Esophagus squamous epithelium (tissue), 5 donors: ENCODE measurements around the gene FRMD1. TPM values are rescaled to one million over a fixed set of nuclear protein-coding genes. Genes with fewer than 3 reads are reported as not detected.

ENCODE experiments used
- DNase-seq: peaks from one replicate; lab custom pipeline; 2025; lab: John Stamatoyannopoulos, UW
- H3K27ac ChIP-seq, 4 donors: fragments of 200-600 bp; sonication (generic); one replicate each; pipeline ENCODE4 v1.5.1; 2016 to 2019; ENCODE audit warnings: mild to moderate bottlenecking in 1 of 4
- H3K27me3 ChIP-seq, 4 donors: fragments of 200-600 bp; sonication (generic); 1 replicate in 3 of 4; 2 replicates in 1 of 4; pipeline versions ENCODE4 v1.5.1 to v1.6.0; 2017 to 2021; ENCODE audit warnings: antibody characterized with exemption in 1 of 4
- H3K36me3 ChIP-seq, 3 donors: fragments of 200-600 bp; sonication (generic); one replicate each; pipeline ENCODE4 v1.5.1; 2016 to 2019
- H3K4me1 ChIP-seq, 3 donors: fragments of 200-600 bp; sonication (generic); one replicate each; pipeline ENCODE4 v1.5.1; 2017 to 2019
- H3K4me3 ChIP-seq, 4 donors: fragments of 200-600 bp; sonication (generic); 1 replicate in 3 of 4; 2 replicates in 1 of 4; pipeline ENCODE4 v1.5.1; 2016 to 2019; ENCODE audit warnings: mild to moderate bottlenecking in 2 of 4, moderate library complexity in 1 of 4
- H3K9me3 ChIP-seq, 3 donors: fragments of 200-600 bp; sonication (generic); one replicate each; pipeline ENCODE4 v1.5.1; 2016 to 2019
- POLR2A ChIP-seq, 4 donors: fragments of 450-650 bp; IDR thresholded peaks; one replicate each; pipeline ENCODE4 v1.6.1; 2017; ENCODE audit warnings: antibody characterized with exemption in 4 of 4, mild to moderate bottlenecking in 4 of 4, moderate library complexity in 3 of 4
- WGBS, 2 donors: methylation state at CpG; one replicate each; pipeline ENCODE4 v1.1.5; 2018; 5-methylcytosine and 5-hydroxymethylcytosine counted together
- intact Hi-C: fragments of 100-400 bp; cut with DNase I; formaldehyde crosslinking; loops from one replicate; pipeline ENCODE4 v1.15.0; 2022
- total RNA-seq, 4 donors: library from RNA; depleted of rRNA; stranded (reverse); fragments of >200 nt; gene quantifications; one replicate each; pipeline ENCODE4 v1.1.0, GENCODE V29; 2016
- TF ChIP-seq, protein P1 (sequence below), 6 experiments: fragments of 450-650 bp in 4 of 6; fragments of 200-600 bp in 2 of 6; sonication (generic) in 2 of 6; IDR thresholded peaks; one replicate each; pipeline ENCODE4 v1.5.1; 2016 to 2019; ENCODE audit warnings: antibody characterized with exemption in 6 of 6, mild to moderate bottlenecking in 4 of 6, moderate library complexity in 4 of 6
- donor health status: DM: yes; HTN: yes; CAD: no.

FRMD1 gene
- total RNA-seq, 4 donors from 2014 or later, result 0.13 to 0.19 TPM; not detected in 2

DNA sequence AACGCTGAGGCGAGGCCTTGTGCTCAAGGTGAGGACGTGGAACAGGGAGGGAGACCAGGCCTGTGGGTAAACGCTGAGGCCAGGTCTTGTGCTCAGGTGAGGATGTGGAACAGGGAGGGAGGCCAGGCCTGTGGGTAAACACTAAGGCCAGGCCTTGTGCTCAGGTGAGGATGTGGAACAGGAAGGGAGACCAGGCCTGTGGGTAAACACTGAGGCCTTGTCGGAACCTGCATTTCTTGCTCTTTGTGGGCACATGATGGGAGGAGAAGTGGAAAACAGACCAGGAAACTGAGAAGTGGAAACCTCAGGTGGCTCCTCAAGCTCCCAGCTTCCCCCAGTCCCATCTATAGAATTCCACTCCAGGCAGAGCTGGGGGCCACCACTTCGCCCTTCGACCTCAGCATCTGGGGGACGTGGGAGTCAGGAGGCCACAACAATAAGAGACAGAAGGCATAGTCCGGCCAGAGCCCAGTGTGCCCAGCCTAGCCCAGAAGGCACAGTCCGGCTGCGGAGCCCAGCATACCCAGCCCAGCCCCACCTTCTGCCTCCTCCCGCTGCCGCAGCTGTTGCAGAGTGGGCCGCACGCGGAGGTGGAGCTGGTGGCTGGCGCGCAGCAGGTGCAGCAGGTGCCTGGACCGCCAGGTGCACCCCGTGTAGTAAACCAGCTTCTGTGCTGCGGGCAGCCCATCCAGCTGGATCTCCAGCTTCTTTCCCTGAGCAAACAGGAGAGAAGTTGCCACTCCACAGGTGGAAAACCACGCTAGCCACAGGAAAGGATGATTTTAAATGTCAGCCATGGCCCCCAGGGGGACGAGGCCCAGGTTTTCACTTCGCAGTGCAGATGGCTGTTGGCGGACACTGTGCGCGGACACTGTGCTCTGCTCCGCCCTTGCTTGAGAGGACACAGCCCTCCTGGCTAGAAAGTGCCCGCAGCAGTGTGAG, 17.5 kb downstream of the FRMD1 start:
- intact Hi-C loops, result no loop called here

DNA sequence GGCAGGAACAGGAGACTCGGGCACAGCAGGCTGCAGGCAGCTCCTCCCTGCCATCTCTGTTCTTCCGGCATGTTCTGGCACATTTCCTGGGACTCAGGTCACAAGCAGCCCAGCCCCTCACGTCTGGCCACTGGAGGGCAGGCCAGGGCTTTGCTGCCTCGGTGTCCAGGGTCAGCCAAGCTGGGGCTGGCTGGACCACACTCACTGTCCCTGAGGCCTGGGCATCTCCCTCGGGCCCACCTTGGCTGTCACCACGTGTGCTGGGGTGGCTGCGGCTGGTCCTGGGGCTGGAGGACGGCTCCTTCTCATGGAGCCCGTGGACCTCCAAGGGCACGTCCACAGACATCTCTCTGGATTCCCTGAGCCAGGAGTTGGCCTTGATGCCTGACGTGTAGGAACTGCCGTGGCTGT, 18.5 kb downstream of the FRMD1 start:
- no peak for DNase-seq
- Histone ChIP-seq H3K27me3 (no peaks in the 10 kb centered on the region), H3K27ac (peak overlapping the region in 1 of 4 donors; percentile 52), H3K36me3 (no peaks in the 10 kb centered on the region), H3K9me3 (no peaks in the 10 kb centered on the region), H3K4me3 (no peak overlapping the region), H3K4me1 (peaks cover 10 to 40% (median 12%) of the 10 kb centered on the region in 3 donors)
- WGBS, 2 donors, result 18% methylated on average over 2 of the region's 12 CpGs; no CpG with 5 or more reads in 1 of the 2 donors
- TF ChIP-seq, protein P1, sequence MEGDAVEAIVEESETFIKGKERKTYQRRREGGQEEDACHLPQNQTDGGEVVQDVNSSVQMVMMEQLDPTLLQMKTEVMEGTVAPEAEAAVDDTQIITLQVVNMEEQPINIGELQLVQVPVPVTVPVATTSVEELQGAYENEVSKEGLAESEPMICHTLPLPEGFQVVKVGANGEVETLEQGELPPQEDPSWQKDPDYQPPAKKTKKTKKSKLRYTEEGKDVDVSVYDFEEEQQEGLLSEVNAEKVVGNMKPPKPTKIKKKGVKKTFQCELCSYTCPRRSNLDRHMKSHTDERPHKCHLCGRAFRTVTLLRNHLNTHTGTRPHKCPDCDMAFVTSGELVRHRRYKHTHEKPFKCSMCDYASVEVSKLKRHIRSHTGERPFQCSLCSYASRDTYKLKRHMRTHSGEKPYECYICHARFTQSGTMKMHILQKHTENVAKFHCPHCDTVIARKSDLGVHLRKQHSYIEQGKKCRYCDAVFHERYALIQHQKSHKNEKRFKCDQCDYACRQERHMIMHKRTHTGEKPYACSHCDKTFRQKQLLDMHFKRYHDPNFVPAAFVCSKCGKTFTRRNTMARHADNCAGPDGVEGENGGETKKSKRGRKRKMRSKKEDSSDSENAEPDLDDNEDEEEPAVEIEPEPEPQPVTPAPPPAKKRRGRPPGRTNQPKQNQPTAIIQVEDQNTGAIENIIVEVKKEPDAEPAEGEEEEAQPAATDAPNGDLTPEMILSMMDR (IDR thresholded peaks at IDR 0.05), result peak in 5 of 6 experiments; percentile 14 to 54 (median 36)
- no peak for TF ChIP-seq POLR2A (IDR thresholded peaks at IDR 0.05)
- intact Hi-C loops, result no loop called here

More for the DNA sequence above, 17.5 kb downstream of the FRMD1 start:
- Histone ChIP-seq H3K36me3 (no peaks in the 10 kb centered on the region), H3K4me1 (peaks cover 10 to 40% (median 12%) of the 10 kb centered on the region in 3 donors), H3K27ac (peak overlapping the region in 1 of 4 donors; percentile 52), H3K9me3 (no peaks in the 10 kb centered on the region), H3K4me3 (no peak overlapping the region), H3K27me3 (no peaks in the 10 kb centered on the region)
- WGBS, 2 donors, result 84 to 89% methylated on average over 12 to 22 of the region's 29 CpGs
- no peak for TF ChIP-seq POLR2A (IDR thresholded peaks at IDR 0.05)
- TF ChIP-seq, protein P1 (IDR thresholded peaks at IDR 0.05), result no peak
- DNase-seq, result no peak

DNA sequence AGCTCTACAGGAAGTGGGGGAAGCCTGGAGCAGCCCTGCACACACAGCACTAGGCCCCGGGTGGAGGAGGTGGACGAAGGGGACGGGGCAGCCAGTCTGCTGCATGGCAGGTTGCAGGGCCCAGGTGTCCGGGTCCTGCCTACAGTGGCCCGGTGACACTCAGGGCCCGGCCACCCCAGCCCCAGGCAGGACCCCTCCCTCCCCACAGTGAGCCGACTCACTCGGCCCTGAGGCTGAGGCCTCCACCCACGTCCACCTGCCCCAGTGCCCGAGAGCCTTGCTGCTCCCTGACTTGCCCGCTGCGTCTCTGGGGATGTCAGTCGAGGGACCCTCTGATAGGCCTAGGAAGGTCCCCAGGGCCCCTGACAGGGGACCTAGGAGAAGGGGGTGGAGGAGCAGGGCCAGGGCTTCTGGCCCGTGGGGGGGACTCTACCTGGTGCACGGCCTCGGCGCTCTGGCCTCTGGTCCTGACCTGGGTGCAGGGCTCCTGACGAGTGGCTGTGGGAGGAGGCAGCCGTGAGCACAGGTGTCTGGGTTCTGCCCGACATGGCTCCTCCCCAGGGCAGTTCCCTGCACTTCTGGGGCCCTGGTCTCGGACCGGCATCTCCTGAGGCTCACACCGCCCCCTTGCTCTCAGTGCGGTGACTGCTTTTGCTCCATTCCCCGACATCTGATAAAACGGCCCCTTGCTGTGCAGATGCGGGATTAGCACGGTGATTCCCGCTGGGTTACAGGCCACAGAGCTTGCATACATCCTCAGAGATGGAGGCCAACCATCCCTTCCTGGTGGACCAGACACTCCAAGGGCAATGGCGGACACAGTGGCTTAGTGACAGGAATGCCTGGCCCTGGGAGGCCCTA, 20.1 kb downstream of the FRMD1 start:
- 85 to 92% methylated on average over 7 of the region's 30 CpGs for WGBS, 2 donors
- Histone ChIP-seq H3K36me3 (no peaks in the 10 kb centered on the region), H3K27ac (peak overlapping the region in 3 of 4 donors; percentile 34 to 44 (median 38)), H3K4me3 (no peak overlapping the region), H3K4me1 (peaks cover 10 to 46% (median 12%) of the 10 kb centered on the region in 3 donors), H3K27me3 (no peaks in the 10 kb centered on the region), H3K9me3 (no peaks in the 10 kb centered on the region)
- no peak for DNase-seq
- TF ChIP-seq POLR2A (IDR thresholded peaks at IDR 0.05), result no peak
- TF ChIP-seq, protein P1 (IDR thresholded peaks at IDR 0.05), result no peak
- intact Hi-C loops, result no loop called here

DNA sequence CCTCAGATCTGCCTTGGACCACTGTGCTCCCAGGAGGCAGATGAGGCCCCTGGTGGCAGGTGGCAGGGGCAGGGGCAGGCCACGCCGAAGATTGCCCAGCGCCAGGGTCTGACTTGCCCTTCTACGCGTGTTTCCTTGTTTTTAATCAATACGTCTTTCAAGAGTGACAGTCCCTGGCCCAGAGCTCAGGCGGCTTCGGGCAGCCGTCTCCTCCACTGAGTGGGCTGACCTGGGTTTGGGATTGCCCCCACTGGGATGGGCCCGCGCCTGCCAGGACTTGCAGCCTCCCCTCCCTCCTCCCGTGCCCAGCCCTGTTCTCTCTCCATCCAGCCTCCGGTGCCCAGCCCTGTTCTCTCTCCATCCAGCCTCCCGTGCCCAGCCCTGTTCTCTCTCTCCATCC, 21.2 kb downstream of the FRMD1 start:
- WGBS, 2 donors, result 22 to 77% methylated on average over 3 to 8 of the region's 14 CpGs
- no peak for DNase-seq
- TF ChIP-seq, protein P1 (IDR thresholded peaks at IDR 0.05), result no peak
- TF ChIP-seq POLR2A (IDR thresholded peaks at IDR 0.05), result no peak
- Histone ChIP-seq H3K4me3 (no peak overlapping the region), H3K27me3 (no peaks in the 10 kb centered on the region), H3K4me1 (peaks cover 10 to 46% (median 12%) of the 10 kb centered on the region in 3 donors), H3K27ac (peak overlapping the region in 3 of 4 donors; percentile 29 to 64 (median 30)), H3K36me3 (no peaks in the 10 kb centered on the region), H3K9me3 (no peaks in the 10 kb centered on the region)
- intact Hi-C loops, result no loop called here
